Lung (tissue), 12 donors: Measurements from ENCODE around the gene TBX5. TPM values are rescaled to one million over a fixed set of nuclear protein-coding genes. Genes with fewer than 3 reads are reported as not detected.
A peak's percentile ranks its signal among the peaks of the same experiment; 100 is the strongest.

Experiments
- ATAC-seq: fragments of 200-7000 bp; cut with Tn5 transposase; one replicate; pipeline ENCODE4 v1.9.1; 2020; ENCODE audit warnings: moderate number of reproducible peaks; ENCODE audit not compliant: insufficient read depth, low FRiP score
- DNase-seq, 3 donors: peaks; one replicate each; pipeline ENCODE4 v3.0.0-alpha.2; 2013 to 2017
- H3K27ac ChIP-seq, 2 donors: one replicate each; pipeline ENCODE4 v1.5.1; 2013; ENCODE audit warnings: mild to moderate bottlenecking in 2 of 2, moderate library complexity in 2 of 2, control low read depth in 1 of 2, inconsistent platforms in 1 of 2, low read depth in 1 of 2, low read length in 1 of 2
- H3K27me3 ChIP-seq, 3 donors: one replicate each; pipeline ENCODE4 v1.5.1; 2013; ENCODE audit warnings: low read length in 2 of 3; ENCODE audit not compliant: control insufficient read depth in 3 of 3, insufficient read depth in 3 of 3
- H3K36me3 ChIP-seq, 4 donors: one replicate each; pipeline ENCODE4 v1.5.1; 2013; ENCODE audit warnings: low read length in 4 of 4, mild to moderate bottlenecking in 1 of 4, moderate library complexity in 1 of 4; ENCODE audit not compliant: control insufficient read depth in 4 of 4, insufficient read depth in 4 of 4
- H3K4me1 ChIP-seq, 5 donors: one replicate each; pipeline ENCODE4 v1.5.1; 2013; ENCODE audit warnings: low read length in 5 of 5, mild to moderate bottlenecking in 2 of 5, moderate library complexity in 1 of 5; ENCODE audit not compliant: control insufficient read depth in 5 of 5, insufficient read depth in 5 of 5
- H3K4me3 ChIP-seq: one replicate; pipeline ENCODE4 v1.5.1; 2013; ENCODE audit warnings: mild to moderate bottlenecking, control low read depth, moderate library complexity
- H3K9ac ChIP-seq, 2 donors: one replicate each; pipeline ENCODE4 v1.5.1; 2013; ENCODE audit warnings: low read length in 2 of 2, control low read depth in 1 of 2; ENCODE audit not compliant: insufficient read depth in 1 of 2
- H3K9me3 ChIP-seq, 4 donors: one replicate each; pipeline ENCODE4 v1.5.1; 2013; ENCODE audit warnings: low read length in 3 of 4, mild to moderate bottlenecking in 1 of 4, moderate library complexity in 1 of 4; ENCODE audit not compliant: control insufficient read depth in 4 of 4, insufficient read depth in 3 of 4
- WGBS, 2 donors: extraction: QIAGEN DNeasy Blood & Tissue Kit; methylation state at CpG; one replicate each; pipeline ENCODE4 v1.1.7; 2013; 5-methylcytosine and 5-hydroxymethylcytosine counted together
- polyA plus RNA-seq, 2 donors: library from polyadenylated mRNA; stranded (reverse); fragments of 200-250 nt; gene quantifications; one replicate each; pipeline ENCODE4 v1.2.1, GENCODE V29; 2013
- total RNA-seq, 2 donors: library from RNA; depleted of rRNA in 1 of 2; stranded (reverse); fragments of >200 nt in 1 of 2; gene quantifications; one replicate each; pipeline ENCODE4 v1.2.1, GENCODE V29; 2014 to 2021
- TF ChIP-seq, protein P1 (sequence below): IDR thresholded peaks from 2 replicates; pipeline ENCODE4 v1.5.1; 2012; ENCODE audit warnings: mild to moderate bottlenecking; ENCODE audit errors: control extremely low read depth, extremely low read depth
- donor health status: control.
- donor health status: control.
- donor health status: Bipolar disorder and iron deficiency.
- donor health status: healthy.
- donor health status: DM: yes; HTN: yes; CAD: no.

TBX5 gene
- total and polyA plus RNA-seq, 4 donors, result 5.6 to 39.7 (median 13.9) TPM

DNA sequence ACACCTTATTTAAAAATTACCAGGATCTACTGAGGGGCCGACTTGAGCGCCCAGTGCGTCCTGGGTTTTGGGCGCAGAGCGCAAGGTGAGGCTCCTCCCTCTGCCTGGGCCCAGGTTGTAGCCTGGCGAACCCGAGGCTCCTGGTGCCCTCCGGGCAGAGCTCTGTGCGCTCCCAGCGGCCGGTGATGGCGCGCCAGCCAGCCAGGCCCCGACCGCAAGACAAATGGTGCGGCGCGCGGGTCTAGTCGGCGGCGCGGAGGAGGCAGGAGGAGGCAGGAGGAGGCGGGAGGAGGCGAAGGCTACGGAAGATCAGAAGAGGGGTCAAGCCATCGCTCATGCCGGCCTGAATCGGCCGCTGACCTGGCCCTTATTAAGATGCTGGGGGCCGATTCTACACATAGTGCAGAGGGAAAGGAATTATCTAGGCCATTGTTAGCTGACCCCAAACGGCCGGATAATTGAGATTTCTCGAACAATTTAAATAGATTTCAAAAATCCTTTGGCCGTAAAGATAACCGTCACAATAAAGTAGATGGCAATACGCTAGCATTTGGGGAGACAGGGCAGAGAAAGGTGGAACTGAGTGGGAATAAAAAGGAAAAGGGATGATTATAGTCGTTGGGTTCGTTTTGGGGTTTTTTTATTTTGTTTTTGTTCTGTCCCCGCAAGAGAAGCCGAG, 2.8 kb downstream of the TBX5 start:
- Histone ChIP-seq H3K36me3 (peaks cover 0 to 38% (median 9%) of the 10 kb centered on the region in 4 donors), H3K4me3 (peak overlapping the region; percentile 4), H3K9ac (peak overlapping the region; percentile 77 to 99), H3K27me3 (peaks cover 20 to 82% (median 33%) of the 10 kb centered on the region in 3 donors), H3K9me3 (peaks cover 0 to 16% (median 0%) of the 10 kb centered on the region in 4 donors), H3K4me1 (peaks cover 0 to 38% (median 5%) of the 10 kb centered on the region in 5 donors), H3K27ac (peak overlapping the region; percentile 83 to 92)
- TF ChIP-seq, protein P1, sequence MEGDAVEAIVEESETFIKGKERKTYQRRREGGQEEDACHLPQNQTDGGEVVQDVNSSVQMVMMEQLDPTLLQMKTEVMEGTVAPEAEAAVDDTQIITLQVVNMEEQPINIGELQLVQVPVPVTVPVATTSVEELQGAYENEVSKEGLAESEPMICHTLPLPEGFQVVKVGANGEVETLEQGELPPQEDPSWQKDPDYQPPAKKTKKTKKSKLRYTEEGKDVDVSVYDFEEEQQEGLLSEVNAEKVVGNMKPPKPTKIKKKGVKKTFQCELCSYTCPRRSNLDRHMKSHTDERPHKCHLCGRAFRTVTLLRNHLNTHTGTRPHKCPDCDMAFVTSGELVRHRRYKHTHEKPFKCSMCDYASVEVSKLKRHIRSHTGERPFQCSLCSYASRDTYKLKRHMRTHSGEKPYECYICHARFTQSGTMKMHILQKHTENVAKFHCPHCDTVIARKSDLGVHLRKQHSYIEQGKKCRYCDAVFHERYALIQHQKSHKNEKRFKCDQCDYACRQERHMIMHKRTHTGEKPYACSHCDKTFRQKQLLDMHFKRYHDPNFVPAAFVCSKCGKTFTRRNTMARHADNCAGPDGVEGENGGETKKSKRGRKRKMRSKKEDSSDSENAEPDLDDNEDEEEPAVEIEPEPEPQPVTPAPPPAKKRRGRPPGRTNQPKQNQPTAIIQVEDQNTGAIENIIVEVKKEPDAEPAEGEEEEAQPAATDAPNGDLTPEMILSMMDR, result no peak
- DNase-seq, result peak; percentile 70 to 72 (median 72)
- WGBS, 2 donors, result 3 to 4% methylated on average over 41 of the region's 41 CpGs
- ATAC-seq, result no peak

DNA sequence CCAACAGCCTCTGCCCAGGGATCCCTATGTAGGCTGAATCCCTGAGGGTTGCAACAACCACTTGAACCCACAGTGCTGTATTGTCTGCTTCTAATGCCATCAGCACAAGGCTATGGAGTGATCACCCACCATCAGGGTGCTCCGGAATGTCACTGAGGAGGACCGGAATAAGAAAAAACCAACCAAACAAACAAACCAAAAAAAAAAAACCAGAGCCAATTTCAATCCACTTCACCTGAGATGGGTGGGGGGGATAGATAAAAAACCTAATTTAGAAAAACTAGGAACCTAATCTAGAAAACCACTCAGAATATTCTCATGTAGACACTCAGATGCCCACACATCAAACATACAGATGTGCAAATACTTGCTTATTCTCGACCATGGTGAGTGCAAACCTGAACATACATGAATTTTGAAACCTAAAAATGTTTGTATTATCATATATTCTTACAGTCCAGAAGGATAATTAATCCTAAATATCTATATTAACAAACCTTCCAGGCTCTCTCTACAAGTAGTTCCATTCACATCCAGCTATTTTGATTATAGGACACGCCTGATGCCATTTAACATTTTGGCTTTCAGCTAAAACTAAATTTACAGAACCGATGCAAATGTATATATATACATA, 3.7 kb downstream of the TBX5 start:
- Histone ChIP-seq H3K9me3 (peaks cover 0 to 14% (median 0%) of the 10 kb centered on the region in 4 donors), H3K4me1 (peaks cover 0 to 48% (median 5%) of the 10 kb centered on the region in 5 donors), H3K27me3 (peaks cover 14 to 82% (median 31%) of the 10 kb centered on the region in 3 donors), H3K36me3 (peaks cover 0 to 42% (median 11%) of the 10 kb centered on the region in 4 donors), H3K4me3 (peak overlapping the region; percentile 11), H3K9ac (peak overlapping the region; percentile 60 to 99), H3K27ac (peak overlapping the region; percentile 49 to 68)
- 16 to 22% methylated on average over 5 of the region's 5 CpGs for WGBS, 2 donors
- ATAC-seq (no peak), DNase-seq (peak in 2 of 3 donors; percentile 59 to 77)
- TF ChIP-seq, protein P1, result no peak

DNA sequence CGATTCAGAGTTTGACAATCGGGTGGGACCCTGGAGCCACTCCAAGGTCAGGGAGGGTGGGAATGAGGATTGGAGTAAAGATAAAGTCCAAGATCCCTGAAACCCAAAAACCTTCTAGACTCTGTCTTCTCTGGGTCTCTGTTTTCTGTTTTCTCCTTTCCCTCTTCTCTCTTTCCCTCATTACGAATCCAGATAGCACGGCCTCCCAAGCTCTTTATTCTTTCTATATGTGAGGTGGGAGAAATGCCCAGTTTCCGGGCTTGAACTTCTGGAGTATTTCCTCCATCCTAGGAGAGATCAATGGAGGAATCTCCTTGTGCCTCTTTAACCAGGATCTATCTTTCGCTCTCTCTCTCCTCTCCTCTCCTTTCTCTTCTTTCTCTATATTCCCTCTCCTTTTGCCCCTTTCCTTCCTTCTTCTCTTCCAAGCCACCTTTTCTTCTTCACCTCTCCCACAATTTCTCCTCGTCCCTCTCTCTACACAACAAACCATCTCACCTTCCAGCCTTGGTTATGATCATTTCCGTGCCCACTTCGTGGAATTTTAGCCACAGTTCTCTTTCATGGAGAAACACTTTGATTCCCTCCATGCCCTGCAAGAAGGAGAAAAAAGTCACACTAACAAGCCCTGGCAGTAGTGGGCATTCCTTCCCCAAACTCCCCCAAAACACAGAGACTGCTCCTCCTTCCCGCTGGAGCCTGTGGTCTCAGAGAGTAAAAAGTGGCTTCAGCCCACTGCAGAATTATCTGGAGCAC, 4.4 kb downstream of the TBX5 start:
- 12 to 13% methylated on average over 10 of the region's 10 CpGs for WGBS, 2 donors
- peaks cover 10 to 82% (median 28%) of the 10 kb centered on the region in 3 donors for H3K27me3 ChIP-seq
- peak overlapping the region; percentile 26 to 99 for H3K9ac ChIP-seq

More for the DNA sequence above, 4.4 kb downstream of the TBX5 start:
- Histone ChIP-seq H3K4me3 (peak overlapping the region; percentile 11), H3K9me3 (peaks cover 0 to 12% (median 0%) of the 10 kb centered on the region in 4 donors), H3K36me3 (peaks cover 0 to 42% (median 11%) of the 10 kb centered on the region in 4 donors), H3K4me1 (peaks cover 0 to 55% (median 5%) of the 10 kb centered on the region in 5 donors), H3K27ac (peak overlapping the region; percentile 49 to 68)
- ATAC-seq, result no peak
- TF ChIP-seq, protein P1, result no peak
- peak; percentile 32 to 82 (median 80) for DNase-seq
